ENCODE data around the gene VDAC1. TPM values are rescaled to one million over a fixed set of nuclear protein-coding genes. Genes with fewer than 3 reads are reported as not detected.

Gene VDAC1
- total and polyA plus RNA-seq, 4 experiments from 2014 or later: 45.1 to 103 (median 73.3) TPM

DNA sequence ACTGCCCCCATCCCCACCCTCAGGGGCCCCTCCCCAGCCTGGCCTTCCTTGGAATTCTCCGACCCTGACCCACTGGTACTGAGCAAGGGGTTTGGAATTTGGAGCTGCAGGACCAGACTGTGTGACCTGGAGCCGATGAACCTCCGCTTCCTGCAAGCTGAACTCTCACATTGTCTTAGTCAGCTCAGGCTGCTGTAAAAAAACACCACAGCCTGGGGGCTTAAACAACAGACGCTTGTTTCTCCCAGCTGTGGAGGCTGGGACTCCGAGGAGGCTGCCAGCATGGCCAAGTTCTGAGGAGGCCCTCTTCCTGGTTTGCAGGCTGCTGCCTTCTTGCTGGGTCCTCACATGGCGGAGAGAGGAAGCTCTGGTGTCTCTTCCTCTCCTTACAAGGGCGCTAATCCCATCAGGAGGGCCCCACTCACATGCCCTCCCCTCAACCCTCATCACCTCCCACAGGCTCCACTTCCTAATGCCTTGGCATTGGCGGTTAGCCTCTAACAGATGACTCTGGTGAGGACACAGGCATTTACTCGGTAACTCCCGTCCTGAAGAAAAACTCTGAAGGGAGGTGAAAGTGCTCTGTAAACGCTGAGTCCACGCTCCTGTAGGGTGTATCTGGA, 78.8 kb downstream of the VDAC1 start:
- no peaks in the 10 kb centered on the region for H3K36me3 Mint-ChIP-seq
- peaks cover 0 to 5% of the 10 kb centered on the region in 2 donors for H3K27me3 Mint-ChIP-seq
- H3K4me3 ChIP-seq (ENCODE audit: low read length in 2 of 2): no peak overlapping the region
- intact Hi-C loops (cut with micrococcal nuclease): no loop called here
- no peaks in the 10 kb centered on the region for H3K9me3 Mint-ChIP-seq
- DNase-seq: no peak
- no peak overlapping the region for H3K4me3 Mint-ChIP-seq
- no peak overlapping the region for H3K27ac Mint-ChIP-seq
- no peaks in the 10 kb centered on the region for H3K27me3 ChIP-seq (ENCODE audit: insufficient read depth, low read length)
- H3K36me3 ChIP-seq (ENCODE audit: insufficient read depth, low read length): no peaks in the 10 kb centered on the region
- H3K27ac ChIP-seq (ENCODE audit: low read depth, low read length): no peak overlapping the region
- CTCF ChIA-PET (ENCODE audit: partially characterized antibody): no interaction called here
- POLR2A ChIA-PET (ENCODE audit: partially characterized antibody): no interaction called here
- H3K4me1 Mint-ChIP-seq: peaks cover 7 to 22% (median 14%) of the 10 kb centered on the region in 4 donors
- no peaks in the 10 kb centered on the region for H3K9me3 ChIP-seq (ENCODE audit: control insufficient read depth in 1 of 2, low read length in 2 of 2)
- peaks cover 16% of the 10 kb centered on the region for H3K4me1 ChIP-seq (ENCODE audit: insufficient read depth, low read length)

DNA sequence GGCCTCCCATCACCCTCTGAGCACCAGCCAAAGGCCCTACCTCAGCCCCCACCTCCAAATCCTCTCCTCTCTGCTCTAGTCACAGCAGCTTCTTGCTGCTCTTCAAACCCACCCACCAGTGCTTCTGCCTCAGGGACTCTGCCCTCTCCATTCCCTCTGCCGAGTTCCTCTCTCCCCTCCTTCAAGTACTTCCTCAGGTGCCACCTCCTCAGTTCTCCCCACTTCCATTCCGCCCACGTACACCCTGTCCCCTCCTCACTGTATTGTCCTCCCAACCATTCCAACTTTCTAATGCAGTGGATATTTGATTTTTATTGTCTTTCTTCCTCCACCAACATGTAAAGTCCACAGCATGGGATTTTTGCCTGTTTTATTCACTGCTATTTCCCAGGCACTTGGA, 79.5 kb downstream of the VDAC1 start:
- DNase-seq: no peak
- Mint-ChIP-seq H3K36me3 (no peaks in the 10 kb centered on the region), H3K4me3 (no peak overlapping the region), H3K27ac (peak overlapping the region in 2 of 7 donors; percentile 58 to 68), H3K9me3 (no peaks in the 10 kb centered on the region), H3K4me1 (peaks cover 4 to 15% (median 8%) of the 10 kb centered on the region in 4 donors), H3K27me3 (peaks cover 3 to 5% of the 10 kb centered on the region in 2 donors)
- ChIA-PET CTCF (ENCODE audit: partially characterized antibody) (interaction anchor here (0.6 kb wide), 1 partner anchor 1295 kb away, joined by 4 read pairs; no protein-coding TSS in a partner anchor), POLR2A (ENCODE audit: partially characterized antibody) (no interaction called here)
- intact Hi-C loops (cut with micrococcal nuclease): no loop called here
- Histone ChIP-seq H3K27ac (ENCODE audit: low read depth, low read length) (no peak overlapping the region), H3K36me3 (ENCODE audit: insufficient read depth, low read length) (no peaks in the 10 kb centered on the region), H3K9me3 (ENCODE audit: control insufficient read depth in 1 of 2, low read length in 2 of 2) (no peaks in the 10 kb centered on the region), H3K4me1 (ENCODE audit: insufficient read depth, low read length) (peaks cover 10% of the 10 kb centered on the region), H3K27me3 (ENCODE audit: insufficient read depth, low read length) (no peaks in the 10 kb centered on the region), H3K4me3 (ENCODE audit: low read length in 2 of 2) (no peak overlapping the region)

GRCh38 chr5:133924221-133924920, 80.4 kb downstream of the VDAC1 start:
- no peak for DNase-seq
- peaks cover 3 to 5% of the 10 kb centered on the region in 2 donors for H3K27me3 Mint-ChIP-seq
- peaks cover 0 to 6% (median under 1%) of the 10 kb centered on the region in 4 donors for H3K4me1 Mint-ChIP-seq
- Histone ChIP-seq H3K36me3 (ENCODE audit: insufficient read depth, low read length) (no peaks in the 10 kb centered on the region), H3K4me1 (ENCODE audit: insufficient read depth, low read length) (peaks cover under 1% of the 10 kb centered on the region), H3K27ac (ENCODE audit: low read depth, low read length) (no peak overlapping the region), H3K9me3 (ENCODE audit: control insufficient read depth in 1 of 2, low read length in 2 of 2) (no peaks in the 10 kb centered on the region), H3K4me3 (ENCODE audit: low read length in 2 of 2) (no peak overlapping the region), H3K27me3 (ENCODE audit: insufficient read depth, low read length) (no peaks in the 10 kb centered on the region)
- intact Hi-C loops (cut with micrococcal nuclease): no loop called here
- CTCF ChIA-PET (ENCODE audit: partially characterized antibody): interaction anchor here (0.6 to 1.1 kb wide), 2 partner anchors 55 to 1294 kb away, joined by 4 read pairs; no protein-coding TSS in a partner anchor
- no peaks in the 10 kb centered on the region for H3K36me3 Mint-ChIP-seq
- POLR2A ChIA-PET (ENCODE audit: partially characterized antibody): no interaction called here
- no peak overlapping the region for H3K4me3 Mint-ChIP-seq
- H3K27ac Mint-ChIP-seq: peak overlapping the region in 1 of 7 donors; percentile 29
- no peaks in the 10 kb centered on the region for H3K9me3 Mint-ChIP-seq

- no peak overlapping the region for H3K27ac ChIP-seq (ENCODE audit: low read depth, low read length)
- peaks cover 3 to 5% of the 10 kb centered on the region in 2 donors for H3K27me3 Mint-ChIP-seq
- no peak overlapping the region for H3K4me3 Mint-ChIP-seq
- no peak overlapping the region for H3K4me3 ChIP-seq (ENCODE audit: low read length in 2 of 2)
- H3K9me3 Mint-ChIP-seq: no peaks in the 10 kb centered on the region
- H3K4me1 ChIP-seq (ENCODE audit: insufficient read depth, low read length): no peaks in the 10 kb centered on the region
- no peaks in the 10 kb centered on the region for H3K27me3 ChIP-seq (ENCODE audit: insufficient read depth, low read length)
- intact Hi-C loops (cut with micrococcal nuclease): no loop called here
- H3K36me3 Mint-ChIP-seq: no peaks in the 10 kb centered on the region
- no peaks in the 10 kb centered on the region for H3K9me3 ChIP-seq (ENCODE audit: control insufficient read depth in 1 of 2, low read length in 2 of 2)
- DNase-seq: no peak
- CTCF ChIA-PET (ENCODE audit: partially characterized antibody): no interaction called here
- H3K27ac Mint-ChIP-seq: no peak overlapping the region
- H3K36me3 ChIP-seq (ENCODE audit: insufficient read depth, low read length): no peaks in the 10 kb centered on the region
- H3K4me1 Mint-ChIP-seq: no peaks in the 10 kb centered on the region
- POLR2A ChIA-PET (ENCODE audit: partially characterized antibody): interaction anchor here (0.8 to 1.2 kb wide), 2 partner anchors 8 to 28 kb away, joined by 3 read pairs; no protein-coding TSS in a partner anchor
Measured at GRCh38 chr5:133921979-133922378, 82.8 kb downstream of the VDAC1 start.

Other genes with a start within 250 kb of the VDAC1 start
- 10 to 100 TPM; 13.3 to 16.0 TPM for gene C5orf15, start 36.4 kb downstream of the VDAC1 start, total RNA-seq
- 10 to 100 TPM; 28.5 to 28.8 TPM for gene C5orf15, start 36.4 kb downstream of the VDAC1 start, polyA plus RNA-seq
- 100 to 1,000 TPM; 770 to 841 TPM for gene TCF7, start 109.7 kb upstream of the VDAC1 start, total RNA-seq
- 100 to 1,000 TPM; 102 to 474 TPM for gene TCF7, start 109.7 kb upstream of the VDAC1 start, polyA plus RNA-seq
- 100 to 1,000 TPM; 234 to 246 TPM for gene SKP1, start 172.0 kb upstream of the VDAC1 start, total RNA-seq
- 1,000 to 10,000 TPM; 1,076 to 1,639 TPM for gene SKP1, start 172.0 kb upstream of the VDAC1 start, polyA plus RNA-seq
- 100 to 1,000 TPM; 106 to 108 TPM for gene PPP2CA, start 221.1 kb upstream of the VDAC1 start, total RNA-seq
- 100 to 1,000 TPM; 209 to 258 TPM for gene PPP2CA, start 221.1 kb upstream of the VDAC1 start, polyA plus RNA-seq

Measured in CD4-positive, alpha-beta memory T cell (primary cell).